Measurements from ENCODE around the gene PCYT1A. TPM values are rescaled to one million over a fixed set of nuclear protein-coding genes. Genes with fewer than 3 reads are reported as not detected.

PCYT1A gene
- total and polyA plus RNA-seq, 2 of the 13 experiments (the other 11 are each of a cell fraction or from before 2014, with no cell fraction given), result 26.4 to 45.3 TPM

- TF ChIP-seq, protein P1, sequence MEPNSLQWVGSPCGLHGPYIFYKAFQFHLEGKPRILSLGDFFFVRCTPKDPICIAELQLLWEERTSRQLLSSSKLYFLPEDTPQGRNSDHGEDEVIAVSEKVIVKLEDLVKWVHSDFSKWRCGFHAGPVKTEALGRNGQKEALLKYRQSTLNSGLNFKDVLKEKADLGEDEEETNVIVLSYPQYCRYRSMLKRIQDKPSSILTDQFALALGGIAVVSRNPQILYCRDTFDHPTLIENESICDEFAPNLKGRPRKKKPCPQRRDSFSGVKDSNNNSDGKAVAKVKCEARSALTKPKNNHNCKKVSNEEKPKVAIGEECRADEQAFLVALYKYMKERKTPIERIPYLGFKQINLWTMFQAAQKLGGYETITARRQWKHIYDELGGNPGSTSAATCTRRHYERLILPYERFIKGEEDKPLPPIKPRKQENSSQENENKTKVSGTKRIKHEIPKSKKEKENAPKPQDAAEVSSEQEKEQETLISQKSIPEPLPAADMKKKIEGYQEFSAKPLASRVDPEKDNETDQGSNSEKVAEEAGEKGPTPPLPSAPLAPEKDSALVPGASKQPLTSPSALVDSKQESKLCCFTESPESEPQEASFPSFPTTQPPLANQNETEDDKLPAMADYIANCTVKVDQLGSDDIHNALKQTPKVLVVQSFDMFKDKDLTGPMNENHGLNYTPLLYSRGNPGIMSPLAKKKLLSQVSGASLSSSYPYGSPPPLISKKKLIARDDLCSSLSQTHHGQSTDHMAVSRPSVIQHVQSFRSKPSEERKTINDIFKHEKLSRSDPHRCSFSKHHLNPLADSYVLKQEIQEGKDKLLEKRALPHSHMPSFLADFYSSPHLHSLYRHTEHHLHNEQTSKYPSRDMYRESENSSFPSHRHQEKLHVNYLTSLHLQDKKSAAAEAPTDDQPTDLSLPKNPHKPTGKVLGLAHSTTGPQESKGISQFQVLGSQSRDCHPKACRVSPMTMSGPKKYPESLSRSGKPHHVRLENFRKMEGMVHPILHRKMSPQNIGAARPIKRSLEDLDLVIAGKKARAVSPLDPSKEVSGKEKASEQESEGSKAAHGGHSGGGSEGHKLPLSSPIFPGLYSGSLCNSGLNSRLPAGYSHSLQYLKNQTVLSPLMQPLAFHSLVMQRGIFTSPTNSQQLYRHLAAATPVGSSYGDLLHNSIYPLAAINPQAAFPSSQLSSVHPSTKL (CRISPR knock-in tag; IDR thresholded peaks at IDR 0.05), result peak; percentile 97
- TF ChIP-seq CBX2 (IDR thresholded peaks at IDR 0.05; ENCODE audit: low read depth, low read length), result no peak
- TF ChIP-seq CBX2 (CRISPR knock-in tag; IDR thresholded peaks at IDR 0.05; ENCODE audit: low read depth), result 0 out of 2 replicates have a peak, but pooled peaks have one; percentile 32
- TF ChIP-seq ZHX2 (IDR thresholded peaks at IDR 0.05; ENCODE audit: low read depth), result peak; percentile 46
- no peak for TF ChIP-seq ZHX2 (CRISPR knock-in tag; IDR thresholded peaks at IDR 0.05; ENCODE audit: borderline replicate concordance)
- no peak for TF ChIP-seq E2F1 (CRISPR knock-in tag; IDR thresholded peaks at IDR 0.05)
- TF ChIP-seq JUND (CRISPR knock-in tag; IDR thresholded peaks at IDR 0.05), result no peak
- TF ChIP-seq, protein P2, sequence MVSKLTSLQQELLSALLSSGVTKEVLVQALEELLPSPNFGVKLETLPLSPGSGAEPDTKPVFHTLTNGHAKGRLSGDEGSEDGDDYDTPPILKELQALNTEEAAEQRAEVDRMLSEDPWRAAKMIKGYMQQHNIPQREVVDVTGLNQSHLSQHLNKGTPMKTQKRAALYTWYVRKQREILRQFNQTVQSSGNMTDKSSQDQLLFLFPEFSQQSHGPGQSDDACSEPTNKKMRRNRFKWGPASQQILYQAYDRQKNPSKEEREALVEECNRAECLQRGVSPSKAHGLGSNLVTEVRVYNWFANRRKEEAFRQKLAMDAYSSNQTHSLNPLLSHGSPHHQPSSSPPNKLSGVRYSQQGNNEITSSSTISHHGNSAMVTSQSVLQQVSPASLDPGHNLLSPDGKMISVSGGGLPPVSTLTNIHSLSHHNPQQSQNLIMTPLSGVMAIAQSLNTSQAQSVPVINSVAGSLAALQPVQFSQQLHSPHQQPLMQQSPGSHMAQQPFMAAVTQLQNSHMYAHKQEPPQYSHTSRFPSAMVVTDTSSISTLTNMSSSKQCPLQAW (CRISPR knock-in tag; IDR thresholded peaks at IDR 0.05), result peak; percentile 95
- TF ChIP-seq ZBTB7A (CRISPR knock-in tag; IDR thresholded peaks at IDR 0.05), result peak; percentile 94
- TF ChIP-seq HMGA1 (CRISPR knock-in tag; conservative IDR thresholded peaks at IDR 0.05), result no peak
- TF ChIP-seq GLI4 (CRISPR knock-in tag; IDR thresholded peaks at IDR 0.05; ENCODE audit: borderline replicate concordance), result no peak
- TF ChIP-seq, protein P3, sequence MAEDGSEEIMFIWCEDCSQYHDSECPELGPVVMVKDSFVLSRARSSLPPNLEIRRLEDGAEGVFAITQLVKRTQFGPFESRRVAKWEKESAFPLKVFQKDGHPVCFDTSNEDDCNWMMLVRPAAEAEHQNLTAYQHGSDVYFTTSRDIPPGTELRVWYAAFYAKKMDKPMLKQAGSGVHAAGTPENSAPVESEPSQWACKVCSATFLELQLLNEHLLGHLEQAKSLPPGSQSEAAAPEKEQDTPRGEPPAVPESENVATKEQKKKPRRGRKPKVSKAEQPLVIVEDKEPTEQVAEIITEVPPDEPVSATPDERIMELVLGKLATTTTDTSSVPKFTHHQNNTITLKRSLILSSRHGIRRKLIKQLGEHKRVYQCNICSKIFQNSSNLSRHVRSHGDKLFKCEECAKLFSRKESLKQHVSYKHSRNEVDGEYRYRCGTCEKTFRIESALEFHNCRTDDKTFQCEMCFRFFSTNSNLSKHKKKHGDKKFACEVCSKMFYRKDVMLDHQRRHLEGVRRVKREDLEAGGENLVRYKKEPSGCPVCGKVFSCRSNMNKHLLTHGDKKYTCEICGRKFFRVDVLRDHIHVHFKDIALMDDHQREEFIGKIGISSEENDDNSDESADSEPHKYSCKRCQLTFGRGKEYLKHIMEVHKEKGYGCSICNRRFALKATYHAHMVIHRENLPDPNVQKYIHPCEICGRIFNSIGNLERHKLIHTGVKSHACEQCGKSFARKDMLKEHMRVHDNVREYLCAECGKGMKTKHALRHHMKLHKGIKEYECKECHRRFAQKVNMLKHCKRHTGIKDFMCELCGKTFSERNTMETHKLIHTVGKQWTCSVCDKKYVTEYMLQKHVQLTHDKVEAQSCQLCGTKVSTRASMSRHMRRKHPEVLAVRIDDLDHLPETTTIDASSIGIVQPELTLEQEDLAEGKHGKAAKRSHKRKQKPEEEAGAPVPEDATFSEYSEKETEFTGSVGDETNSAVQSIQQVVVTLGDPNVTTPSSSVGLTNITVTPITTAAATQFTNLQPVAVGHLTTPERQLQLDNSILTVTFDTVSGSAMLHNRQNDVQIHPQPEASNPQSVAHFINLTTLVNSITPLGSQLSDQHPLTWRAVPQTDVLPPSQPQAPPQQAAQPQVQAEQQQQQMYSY (CRISPR knock-in tag; IDR thresholded peaks at IDR 0.05), result no peak
Measured at GRCh38 chr3:196214783-196215441, 72.6 kb downstream of the PCYT1A start (continued).
